NCI-H2029 treated with DMSO at 0.1 percent for 48 hours (cell line): ENCODE data around the gene ATP10B.
A peak's percentile ranks its signal among the peaks of the same experiment; 100 is the strongest.

Experiments
- DNase-seq: peaks from one replicate; lab custom pipeline; 2025; lab: John Stamatoyannopoulos, UW

Gene ATP10B

GRCh38 chr5:160685695-160686094, 166.3 kb downstream of the ATP10B start:
- DNase-seq, result no peak

- DNase-seq, result no peak
Observed at GRCh38 chr5:160685219-160685618, 166.8 kb downstream of the ATP10B start.

- no peak for DNase-seq
Observed at GRCh38 chr5:160679567-160680309, 172.3 kb downstream of the ATP10B start.

GRCh38 chr5:160675988-160676387, 176.0 kb downstream of the ATP10B start:
- DNase-seq, result no peak

DNA sequence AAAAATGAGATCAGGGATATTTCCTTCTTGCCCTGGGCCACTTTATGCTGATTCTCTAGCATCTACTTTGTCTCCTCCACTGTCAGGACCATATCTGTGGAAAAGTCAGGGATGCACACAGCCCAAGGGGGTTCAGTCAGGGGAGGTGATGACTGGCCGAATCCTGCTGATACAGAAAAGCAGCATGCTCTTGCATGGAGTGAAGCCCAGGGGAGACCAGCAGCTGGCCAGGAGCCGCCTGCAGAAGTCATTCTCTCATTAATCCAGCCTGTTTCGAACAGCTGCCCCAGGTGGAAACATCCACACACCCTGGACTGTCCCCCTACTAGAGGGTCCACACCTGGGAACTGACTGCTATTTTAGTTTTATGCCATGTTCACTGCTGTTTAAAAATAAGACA, 177.1 kb downstream of the ATP10B start:
- DNase-seq, result no peak

- no peak for DNase-seq
Observed at GRCh38 chr5:160672521-160672920, 179.5 kb downstream of the ATP10B start.

DNA sequence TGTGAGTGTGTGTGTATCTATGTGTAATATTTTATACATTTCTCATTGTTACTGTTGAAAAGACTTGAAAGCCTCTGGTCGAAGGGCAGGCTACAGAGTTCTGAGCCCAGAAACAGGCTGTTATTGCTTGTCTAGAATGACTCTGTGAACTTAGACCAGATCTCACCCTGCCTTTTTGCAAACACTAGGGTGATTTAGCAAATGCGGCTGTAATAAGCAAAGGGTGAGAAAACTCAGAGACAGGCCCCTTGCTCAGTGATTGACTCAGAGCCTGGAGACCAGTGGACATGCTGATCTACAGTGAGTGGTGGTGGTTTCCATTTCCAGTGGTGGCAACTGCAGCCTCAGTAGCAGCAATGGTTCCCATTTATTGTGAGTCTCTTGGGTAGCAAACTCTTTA, 183.7 kb downstream of the ATP10B start:
- DNase-seq, result no peak

- no peak for DNase-seq
Observed at GRCh38 chr5:160667160-160667559, 184.9 kb downstream of the ATP10B start.

DNA sequence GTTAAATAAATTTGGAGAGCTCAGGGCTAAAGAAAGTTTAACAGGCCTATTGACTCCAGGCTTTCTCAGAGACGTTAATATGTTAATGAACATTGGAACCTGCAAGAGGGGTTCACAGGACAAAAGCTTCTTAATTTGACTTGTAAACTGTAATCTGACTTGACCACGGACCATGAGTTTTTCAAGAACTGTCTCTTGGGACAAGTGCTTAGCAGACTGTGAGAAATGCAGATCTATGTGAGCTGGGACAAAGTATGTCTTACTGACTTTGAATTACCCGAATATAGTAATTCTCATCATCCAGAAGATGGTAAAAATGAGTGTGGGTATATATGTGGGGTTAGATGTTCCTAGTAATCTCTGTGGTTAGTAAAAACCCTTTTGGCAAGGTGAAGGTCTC, 186.6 kb downstream of the ATP10B start:
- no peak for DNase-seq

- no peak for DNase-seq
Observed at GRCh38 chr5:160660132-160660531, 191.9 kb downstream of the ATP10B start.

DNA sequence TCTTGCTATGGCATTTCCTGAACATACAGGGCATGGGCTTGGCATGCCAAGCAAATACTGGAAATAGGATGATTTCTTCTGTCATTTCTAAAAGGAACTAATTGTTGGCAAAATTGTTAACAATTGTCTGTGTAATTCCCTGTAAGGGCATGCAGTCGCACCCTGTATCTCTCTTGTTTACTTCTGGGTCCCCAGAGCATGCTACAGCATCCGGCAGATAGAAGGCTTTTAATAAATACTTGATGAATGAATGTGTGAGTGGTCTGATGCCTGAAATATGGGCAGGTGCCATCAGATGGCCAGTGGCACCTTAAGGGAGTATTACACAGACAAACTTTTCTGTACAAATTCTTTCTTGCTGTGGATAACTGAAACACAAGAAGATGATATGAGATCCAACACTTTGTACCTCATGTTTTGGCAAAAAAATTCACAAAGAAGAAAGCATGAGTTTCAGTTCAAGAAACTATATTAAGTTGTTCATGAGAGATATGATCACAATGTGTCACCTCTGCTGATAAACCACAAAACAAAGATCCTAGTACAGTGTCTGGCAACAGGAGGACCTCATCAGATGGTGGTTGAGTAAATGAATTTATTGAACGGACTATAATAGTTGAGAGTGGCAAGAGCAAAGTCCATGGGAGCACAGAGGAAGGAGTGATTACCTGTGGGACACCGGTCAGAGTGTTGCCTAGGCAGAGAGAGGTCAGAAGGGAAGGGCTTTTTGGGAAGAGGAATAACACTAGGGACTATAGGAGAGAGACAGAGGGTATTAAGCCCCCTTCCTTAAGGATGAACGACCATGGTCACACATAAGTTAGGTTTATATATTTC, 194.2 kb downstream of the ATP10B start:
- DNase-seq, result no peak

GRCh38 chr5:160657068-160657507, 194.9 kb downstream of the ATP10B start:
- DNase-seq, result no peak

DNA sequence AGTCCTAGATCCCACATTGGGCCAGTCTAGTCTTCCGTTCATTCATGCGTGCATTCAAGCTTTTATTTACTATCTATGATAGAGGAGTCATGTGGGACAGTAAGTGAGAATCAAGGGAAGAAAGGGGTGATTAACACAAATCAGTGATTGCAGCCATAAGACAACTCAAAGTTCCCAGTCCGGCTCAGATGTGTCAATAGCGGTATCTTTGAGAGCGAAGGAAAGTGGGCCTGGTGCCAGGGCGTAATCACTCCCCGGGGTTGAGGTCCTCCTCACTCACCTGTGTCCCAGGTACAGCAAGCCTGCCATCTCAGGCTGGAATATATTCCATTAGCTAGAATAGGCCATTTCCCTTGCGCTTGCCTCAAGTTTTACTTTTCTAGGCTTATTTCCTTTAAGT, 196.3 kb downstream of the ATP10B start:
- DNase-seq, result no peak

GRCh38 chr5:160651692-160652645, 200.0 kb downstream of the ATP10B start:
- peak; percentile 8 for DNase-seq

DNA sequence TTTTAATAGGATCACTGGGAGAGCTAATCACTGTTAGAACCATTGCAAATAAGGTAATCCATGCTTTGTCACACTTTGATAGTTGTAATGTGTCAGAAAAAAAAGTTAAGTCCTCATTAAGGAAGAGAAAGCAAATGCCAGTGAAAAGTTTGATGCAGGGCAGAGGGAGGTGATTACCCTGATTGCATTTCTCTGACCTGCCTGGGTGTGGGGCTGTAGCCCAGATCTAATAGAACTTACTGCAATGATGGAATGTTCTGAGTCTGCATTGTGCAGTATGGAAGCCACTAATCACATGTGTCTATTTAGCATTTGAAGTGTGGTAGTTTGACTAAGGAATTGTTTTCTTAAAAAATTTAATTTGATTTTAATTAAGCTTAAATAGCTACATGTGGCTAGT, 202.7 kb downstream of the ATP10B start:
- no peak for DNase-seq

DNA sequence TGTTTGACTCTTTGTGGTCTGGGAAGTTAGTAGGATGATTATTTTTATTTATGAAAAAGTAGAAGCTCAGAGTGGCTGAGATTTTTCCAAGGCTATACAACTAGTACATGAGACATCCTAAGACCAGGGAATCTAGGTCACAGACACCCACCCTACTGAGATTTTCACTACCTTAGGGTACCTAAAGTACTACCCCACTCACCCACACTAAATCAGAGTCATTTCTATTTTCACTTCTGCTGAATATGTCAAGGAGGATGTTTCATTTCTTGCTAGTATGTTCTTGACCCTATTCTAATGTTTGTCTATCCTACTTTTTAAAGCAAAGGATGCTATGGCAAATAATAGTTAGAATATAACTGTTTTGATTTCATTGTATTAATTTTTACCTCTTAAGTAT, 206.0 kb downstream of the ATP10B start:
- no peak for DNase-seq

GRCh38 chr5:160643616-160644240, 208.3 kb downstream of the ATP10B start:
- DNase-seq, result no peak

- DNase-seq, result no peak
Observed at GRCh38 chr5:160641405-160641804, 210.6 kb downstream of the ATP10B start.

- no peak for DNase-seq
Observed at GRCh38 chr5:160640406-160640805, 211.6 kb downstream of the ATP10B start.

GRCh38 chr5:160638161-160638742, 213.8 kb downstream of the ATP10B start:
- DNase-seq, result no peak

- no peak for DNase-seq
Observed at GRCh38 chr5:160637357-160638090, 214.5 kb downstream of the ATP10B start.
